B cell (primary cell): ENCODE data around the gene PPT2. TPM values are rescaled to one million over a fixed set of nuclear protein-coding genes. Genes with fewer than 3 reads are reported as not detected.
A peak's percentile ranks its signal among the peaks of the same experiment; 100 is the strongest.

Experiments
- ATAC-seq: fragments of 200-7000 bp; cut with Tn5 transposase; one replicate; pipeline ENCODE4 v1.10.0; 2021; ENCODE audit warnings: low read depth, mild to moderate bottlenecking, moderate number of reproducible peaks, moderate library complexity
- CTCF ChIA-PET: fragments of 350-600 bp; sonication (Branson Sonifier 250); formaldehyde crosslinking; loops from one replicate; lab custom pipeline; 2021; ENCODE audit warnings: antibody characterized with exemption, inconsistent platforms; lab: Charles Lee
- POLR2A ChIA-PET: fragments of 350-600 bp; sonication (Branson Sonifier 250); formaldehyde crosslinking; loops from one replicate; lab custom pipeline; 2021; ENCODE audit warnings: antibody characterized with exemption; lab: Charles Lee
- DNase-seq: peaks from one replicate; pipeline ENCODE4 v3.0.0; 2013
- H2AFZ ChIP-seq: 2 replicates; pipeline ENCODE4 v1.6.1; 2012; ENCODE audit warnings: mild to moderate bottlenecking, low read depth, low read length; ENCODE audit not compliant: insufficient read depth, poor library complexity, severe bottlenecking
- H3K27ac ChIP-seq, 2 donors: 1 replicate in 1 of 2; 2 replicates in 1 of 2; pipeline ENCODE4 v1.5.1; 2012 to 2013; ENCODE audit warnings: low read length in 2 of 2, mild to moderate bottlenecking in 2 of 2, moderate library complexity in 1 of 2
- H3K27me3 ChIP-seq, 4 experiments: fragments of 200-600 bp in 1 of 4; sonication (generic) in 1 of 4; replicated peaks in 1 of 4; 1 replicate in 2 of 4; 2 replicates in 2 of 4; pipeline versions ENCODE4 v1.6.1 to v1.7.0; 2013 to 2016; ENCODE audit warnings: low read length in 3 of 4, mild to moderate bottlenecking in 2 of 4, mixed read lengths in 1 of 4, moderate library complexity in 1 of 4; ENCODE audit not compliant: insufficient read depth in 4 of 4, control insufficient read depth in 3 of 4; ENCODE audit errors: control extremely low read depth in 1 of 4
- H3K36me3 ChIP-seq, 2 experiments: replicated peaks in 1 of 2; 1 replicate in 1 of 2; 2 replicates in 1 of 2; pipeline versions ENCODE4 v1.6.1 to v1.7.1; 2013; ENCODE audit warnings: low read length in 1 of 2; ENCODE audit not compliant: insufficient read depth in 2 of 2, control insufficient read depth in 1 of 2; ENCODE audit errors: control extremely low read depth in 1 of 2, extremely low read depth in 1 of 2
- H3K4me1 ChIP-seq, 2 donors: fragments of 200-600 bp in 1 of 2; sonication (generic) in 1 of 2; 1 replicate in 1 of 2; 2 replicates in 1 of 2; pipeline versions ENCODE4 v1.5.1 to v1.6.1; 2013 to 2017; ENCODE audit warnings: low read length in 2 of 2; ENCODE audit not compliant: control insufficient read depth in 2 of 2, insufficient read depth in 2 of 2
- H3K4me2 ChIP-seq: replicated peaks from 2 replicates; pipeline ENCODE3; 2012; ENCODE audit warnings: mild to moderate bottlenecking, low read depth, low read length; ENCODE audit not compliant: poor library complexity, severe bottlenecking
- H3K4me3 ChIP-seq, 5 experiments: fragments of 200-600 bp in 1 of 5; sonication (generic) in 1 of 5; 1 replicate in 3 of 5; 2 replicates in 2 of 5; pipeline versions ENCODE4 v1.5.1 to v1.7.0; 2011 to 2016; ENCODE audit warnings: low read length in 4 of 5, mild to moderate bottlenecking in 4 of 5, low read depth in 2 of 5, control low read depth in 1 of 5, moderate library complexity in 1 of 5; ENCODE audit not compliant: insufficient read depth in 1 of 5; ENCODE audit errors: control extremely low read depth in 1 of 5, extremely low read depth in 1 of 5
- H3K79me2 ChIP-seq: fragments of 200-600 bp; sonication (generic); one replicate; pipeline ENCODE4 v1.6.0; 2016; ENCODE audit warnings: low read length; ENCODE audit not compliant: control insufficient read depth, insufficient read depth
- H3K9ac ChIP-seq: fragments of 200-600 bp; sonication (generic); 2 replicates; pipeline ENCODE4 v1.6.1; 2017; ENCODE audit warnings: mild to moderate bottlenecking, low read length, moderate library complexity
- H3K9me3 ChIP-seq, 3 donors: one replicate each; pipeline versions ENCODE4 v1.6.1 to v1.7.1; 2013; ENCODE audit warnings: low read length in 2 of 3; ENCODE audit not compliant: control insufficient read depth in 2 of 3, insufficient read depth in 1 of 3; ENCODE audit errors: control extremely low read depth in 1 of 3
- H4K20me1 ChIP-seq: 2 replicates; pipeline ENCODE4 v1.6.0; 2012; ENCODE audit warnings: mild to moderate bottlenecking, low read length; ENCODE audit not compliant: insufficient read depth, control insufficient read depth, poor library complexity, severe bottlenecking
- H3K27ac Mint-ChIP-seq: one replicate; pipeline ENCODE4 v1.8.0; 2021; ENCODE audit warnings: mixed read lengths
- H3K27me3 Mint-ChIP-seq: one replicate; pipeline ENCODE4 v1.8.0; 2021; ENCODE audit warnings: mixed read lengths
- H3K4me1 Mint-ChIP-seq: one replicate; pipeline ENCODE4 v1.8.0; 2021; ENCODE audit warnings: mixed read lengths
- H3K4me3 Mint-ChIP-seq: one replicate; pipeline ENCODE4 v1.8.0; 2021; ENCODE audit warnings: mixed read lengths
- H3K9me3 Mint-ChIP-seq: one replicate; pipeline ENCODE4 v1.8.0; 2022; ENCODE audit warnings: mixed read lengths; ENCODE audit not compliant: insufficient read depth
- CTCF ChIP-seq: fragments of 200-600 bp; IDR thresholded peaks from one replicate; pipeline ENCODE4 v1.8.0; 2022; ENCODE audit warnings: antibody characterized with exemption, mild to moderate bottlenecking
- EZH2 ChIP-seq: IDR thresholded peaks from 2 replicates; pipeline ENCODE4 v1.6.1; 2012; ENCODE audit warnings: borderline replicate concordance, low read depth, mild to moderate bottlenecking, moderate library complexity, low read length; ENCODE audit not compliant: insufficient read depth, poor library complexity, severe bottlenecking
- WGBS: methylation state at CpG from one replicate; pipeline ENCODE4 v1.1.5; 2013; ENCODE audit warnings: missing lambda C conversion rate; ENCODE audit not compliant: insufficient coverage; 5-methylcytosine and 5-hydroxymethylcytosine counted together
- intact Hi-C: fragments of 100-400 bp; cut with micrococcal nuclease; formaldehyde crosslinking; loops from one replicate; pipeline ENCODE4 v1.10.0; 2022
- polyA plus RNA-seq: library from polyadenylated mRNA; depleted of rRNA; stranded (reverse); fragments of >200 nt; gene quantifications from 2 replicates; pipeline ENCODE4 v1.2.3, GENCODE V29; 2012
- total RNA-seq, 2 donors: library from RNA; stranded (reverse); fragments of 120-200 nt in 1 of 2; gene quantifications; 1 replicate in 1 of 2; 2 replicates in 1 of 2; pipeline versions ENCODE4 v1.2.3 to v1.2.4, GENCODE V29; 2013 to 2022

Gene PPT2
- total and polyA plus RNA-seq, 2 donors (not counting 1 experiment from before 2014, with no cell fraction given): 1.2 to 4.2 TPM

- ChIA-PET POLR2A (interaction anchor here (0.6 kb wide), 1 partner anchor 1989 kb away, joined by 3 read pairs; no protein-coding TSS in a partner anchor), CTCF (interaction anchor here (0.7 kb wide), 1 partner anchor 61 kb away, joined by 4 read pairs; no protein-coding TSS in a partner anchor)
- WGBS: 1% methylated on average over 6 of the region's 12 CpGs
- Histone ChIP-seq H3K36me3 (peaks cover 0 to 3% of the 10 kb centered on the region in 2 experiments), H3K4me1 (peaks cover 13 to 15% of the 10 kb centered on the region in 2 donors), H3K4me3 (no peak within 1 kb of the TSS), H3K27me3 (peaks cover 0 to 35% (median 10%) of the 10 kb centered on the region in 4 experiments), H3K27ac (no peak within 1 kb of the TSS), H3K4me2 (no peak within 1 kb of the TSS), H2AFZ (no peak within 1 kb of the TSS), H3K9ac (no peak within 1 kb of the TSS), H4K20me1 (no peaks in the 10 kb centered on the region), H3K9me3 (no peaks in the 10 kb centered on the region), H3K79me2 (no peaks in the 10 kb centered on the region)
- Mint-ChIP-seq H3K4me3 (no peak within 1 kb of the TSS), H3K4me1 (peaks cover 11% of the 10 kb centered on the region), H3K9me3 (no peaks in the 10 kb centered on the region), H3K27me3 (peaks cover 34% of the 10 kb centered on the region), H3K27ac (peak within 1 kb of the TSS; percentile 71)
- DNase-seq: no peak
- intact Hi-C loops: no loop called here
- ATAC-seq: no peak
- TF ChIP-seq CTCF (no peak), EZH2 (no peak)
These were observed 44.7 kb upstream of the PPT2 start, which contains the start of gene TNXB for GRCh38 chr6:32109114-32109764. Gene TNXB, minus strand, starts transcription at chr6:32109338. Its CDS starts 11,140 bp downstream, at chr6:32098198.

GRCh38 chr6:32109765-32110160, 44.2 kb upstream of the PPT2 start:
- H4K20me1 ChIP-seq: no peaks in the 10 kb centered on the region
- Mint-ChIP-seq H3K4me1 (peaks cover 11% of the 10 kb centered on the region), H3K27ac (peak overlapping the region; percentile 20), H3K4me3 (no peak overlapping the region), H3K9me3 (no peaks in the 10 kb centered on the region), H3K27me3 (peaks cover 30% of the 10 kb centered on the region)
- H3K9me3 ChIP-seq: no peaks in the 10 kb centered on the region
- H3K79me2 ChIP-seq: no peaks in the 10 kb centered on the region
- intact Hi-C loops: no loop called here
- POLR2A ChIA-PET: interaction anchor here (0.6 kb wide), 1 partner anchor 1988 kb away, joined by 3 read pairs; no protein-coding TSS in a partner anchor
- TF ChIP-seq EZH2 (no peak), CTCF (no peak)
- H2AFZ ChIP-seq: no peak overlapping the region
- H3K27ac ChIP-seq: no peak overlapping the region
- ATAC-seq (no peak), DNase-seq (no peak)
- H3K27me3 ChIP-seq: peaks cover 0 to 34% (median 10%) of the 10 kb centered on the region in 4 experiments
- no peak overlapping the region for H3K4me3 ChIP-seq
- H3K4me2 ChIP-seq: no peak overlapping the region
- H3K36me3 ChIP-seq: peaks cover 0 to 3% of the 10 kb centered on the region in 2 experiments
- H3K9ac ChIP-seq: no peak overlapping the region
- CTCF ChIA-PET: interaction anchor here (0.7 kb wide), 1 partner anchor 62 kb away, joined by 4 read pairs; no protein-coding TSS in a partner anchor
- peaks cover 13 to 15% of the 10 kb centered on the region in 2 donors for H3K4me1 ChIP-seq
- 82% methylated on average over 6 of the region's 6 CpGs for WGBS
